Trophoblast cell (in vitro differentiated cells and primary cell): ENCODE results near the gene C4A.

ENCODE experiments used
- DNase-seq, 2 donors: peaks; one replicate each; pipeline ENCODE4 v3.0.0-alpha.2; 2016
- H2AFZ ChIP-seq: 2 replicates; pipeline ENCODE4 v1.6.1; 2013; ENCODE audit warnings: low read length, moderate library complexity, mild to moderate bottlenecking; ENCODE audit not compliant: insufficient read depth, poor library complexity
- H2AK5ac ChIP-seq: 2 replicates; pipeline ENCODE4 v1.6.1; 2013; ENCODE audit warnings: mild to moderate bottlenecking, low read length
- H2BK120ac ChIP-seq: 2 replicates; pipeline ENCODE4 v1.6.1; 2013; ENCODE audit warnings: low read length, mild to moderate bottlenecking, moderate library complexity; ENCODE audit not compliant: insufficient read depth, poor library complexity
- H2BK12ac ChIP-seq: 2 replicates; pipeline ENCODE4 v1.6.1; 2013; ENCODE audit warnings: mild to moderate bottlenecking, low read length, moderate library complexity
- H2BK5ac ChIP-seq: 2 replicates; pipeline ENCODE4 v1.6.1; 2013; ENCODE audit warnings: low read length, low read depth, moderate library complexity, mild to moderate bottlenecking; ENCODE audit not compliant: poor library complexity
- H3K14ac ChIP-seq: 2 replicates; pipeline ENCODE4 v1.6.1; 2013; ENCODE audit warnings: mild to moderate bottlenecking, low read length
- H3K18ac ChIP-seq: 2 replicates; pipeline ENCODE4 v1.6.1; 2013; ENCODE audit warnings: mild to moderate bottlenecking, low read length
- H3K23ac ChIP-seq: 2 replicates; pipeline ENCODE4 v1.6.1; 2013; ENCODE audit warnings: low read length
- H3K27ac ChIP-seq: 2 replicates; pipeline ENCODE4 v1.5.1; 2013; ENCODE audit warnings: low read depth, mild to moderate bottlenecking, inconsistent platforms, low read length, moderate library complexity
- H3K27me3 ChIP-seq: 2 replicates; pipeline ENCODE4 v1.6.1; 2013; ENCODE audit warnings: inconsistent platforms, mild to moderate bottlenecking, low read length, moderate library complexity; ENCODE audit not compliant: insufficient read depth
- H3K36me3 ChIP-seq, 2 experiments: 1 replicate in 1 of 2; 2 replicates in 1 of 2; pipeline ENCODE4 v1.6.1; 2013; ENCODE audit warnings: low read length in 2 of 2, mild to moderate bottlenecking in 2 of 2, moderate library complexity in 1 of 2; ENCODE audit not compliant: insufficient read depth in 2 of 2, control insufficient read depth in 1 of 2
- H3K4ac ChIP-seq: 2 replicates; pipeline ENCODE4 v1.6.1; 2013; ENCODE audit warnings: low read depth, mild to moderate bottlenecking, low read length, moderate library complexity
- H3K4me1 ChIP-seq, 2 experiments: 1 replicate in 1 of 2; 2 replicates in 1 of 2; pipeline ENCODE4 v1.6.1; 2013; ENCODE audit warnings: low read length in 2 of 2, mild to moderate bottlenecking in 2 of 2, moderate library complexity in 1 of 2; ENCODE audit not compliant: insufficient read depth in 2 of 2, control insufficient read depth in 1 of 2
- H3K4me2 ChIP-seq: 2 replicates; pipeline ENCODE4 v1.6.1; 2013; ENCODE audit warnings: inconsistent platforms, mild to moderate bottlenecking, low read length, moderate library complexity
- H3K4me3 ChIP-seq: 2 replicates; pipeline ENCODE4 v1.5.1; 2013; ENCODE audit warnings: mild to moderate bottlenecking, low read depth, low read length, inconsistent platforms
- H3K79me1 ChIP-seq: one replicate; pipeline ENCODE4 v1.6.1; 2013; ENCODE audit warnings: low read length
- H3K79me2 ChIP-seq: 2 replicates; pipeline ENCODE4 v1.6.1; 2013; ENCODE audit warnings: low read length, mild to moderate bottlenecking; ENCODE audit not compliant: control insufficient read depth, insufficient read depth, poor library complexity
- H3K9ac ChIP-seq: 2 replicates; pipeline ENCODE4 v1.6.1; 2013; ENCODE audit warnings: mild to moderate bottlenecking, low read length
- H3K9me3 ChIP-seq: 2 replicates; pipeline ENCODE4 v1.6.1; 2013; ENCODE audit warnings: low read depth, mild to moderate bottlenecking, control low read depth, inconsistent platforms, low read length; ENCODE audit not compliant: insufficient read depth
- H4K12ac ChIP-seq: 2 replicates; pipeline ENCODE4 v1.6.1; 2013; ENCODE audit warnings: low read depth, mild to moderate bottlenecking, low read length, moderate library complexity
- H4K8ac ChIP-seq: 2 replicates; pipeline ENCODE4 v1.6.1; 2013; ENCODE audit warnings: low read depth, mild to moderate bottlenecking, low read length, moderate library complexity
- H4K91ac ChIP-seq: one replicate; pipeline ENCODE4 v1.6.1; 2013; ENCODE audit warnings: low read depth, mild to moderate bottlenecking, low read length, moderate library complexity
- WGBS: extraction: QIAGEN DNeasy Blood & Tissue Kit; methylation state at CpG from one replicate; pipeline ENCODE4 v1.1.7; 2013; ENCODE audit warnings: missing lambda C conversion rate; ENCODE audit not compliant: insufficient read length, insufficient coverage; ENCODE audit errors: extremely low coverage; 5-methylcytosine and 5-hydroxymethylcytosine counted together

Gene C4A

GRCh38 chr6:31948306-31948705 lies 33.6 kb upstream of the C4A start:
- Histone ChIP-seq H2AFZ (no peak overlapping the region), H4K8ac (no peak overlapping the region), H3K18ac (no peak overlapping the region), H3K36me3 (peaks cover 12 to 25% of the 10 kb centered on the region in 2 experiments), H3K27ac (no peak overlapping the region), H2AK5ac (no peak overlapping the region), H4K91ac (no peak overlapping the region), H2BK5ac (no peak overlapping the region), H3K4me3 (no peak overlapping the region), H3K79me1 (peaks cover 4% of the 10 kb centered on the region), H2BK120ac (no peak overlapping the region), H4K12ac (no peak overlapping the region), H3K79me2 (no peaks in the 10 kb centered on the region), H3K4ac (no peak overlapping the region), H3K14ac (no peak overlapping the region), H2BK12ac (no peak overlapping the region), H3K27me3 (no peaks in the 10 kb centered on the region), H3K9ac (no peak overlapping the region), H3K23ac (no peak overlapping the region), H3K9me3 (peaks cover 2% of the 10 kb centered on the region), H3K4me2 (no peak overlapping the region), H3K4me1 (peaks cover 0 to 2% of the 10 kb centered on the region in 2 experiments)
- WGBS, result no CpG with 5 or more reads among the region's 5 CpGs
- DNase-seq, result no peak

GRCh38 chr6:31948753-31949413 lies 33.0 kb upstream of the C4A start:
- no peak overlapping the region for H3K23ac ChIP-seq
- peaks cover 4% of the 10 kb centered on the region for H3K79me1 ChIP-seq
- no peak overlapping the region for H3K27ac ChIP-seq
- no CpG with 5 or more reads among the region's 6 CpGs for WGBS
- H3K14ac ChIP-seq, result no peak overlapping the region
- no peak overlapping the region for H3K4me3 ChIP-seq
- peaks cover 15 to 31% of the 10 kb centered on the region in 2 experiments for H3K36me3 ChIP-seq
- peaks cover 2% of the 10 kb centered on the region for H3K9me3 ChIP-seq
- H3K79me2 ChIP-seq, result no peaks in the 10 kb centered on the region
- no peak overlapping the region for H3K4ac ChIP-seq
- H3K4me2 ChIP-seq, result no peak overlapping the region
- H2BK12ac ChIP-seq, result no peak overlapping the region
- H3K4me1 ChIP-seq, result peaks cover 0 to 2% of the 10 kb centered on the region in 2 experiments
- no peak overlapping the region for H2BK5ac ChIP-seq
- DNase-seq, result peak; percentile 93 to 99
- no peak overlapping the region for H2AFZ ChIP-seq
- no peak overlapping the region for H3K18ac ChIP-seq
- H2AK5ac ChIP-seq, result no peak overlapping the region
- no peak overlapping the region for H2BK120ac ChIP-seq
- no peak overlapping the region for H4K8ac ChIP-seq
- no peaks in the 10 kb centered on the region for H3K27me3 ChIP-seq
- no peak overlapping the region for H4K12ac ChIP-seq
- H4K91ac ChIP-seq, result no peak overlapping the region
- no peak overlapping the region for H3K9ac ChIP-seq

GRCh38 chr6:31949926-31950548 lies 31.8 kb upstream of the C4A start:
- no peak overlapping the region for H2AK5ac ChIP-seq

GRCh38 chr6:31952140-31952805 lies 29.6 kb upstream of the C4A start:
- Histone ChIP-seq H2BK12ac (no peak overlapping the region), H3K14ac (no peak overlapping the region), H3K18ac (no peak overlapping the region), H3K36me3 (peaks cover 36 to 52% of the 10 kb centered on the region in 2 experiments), H3K9me3 (peaks cover 2% of the 10 kb centered on the region), H3K79me2 (no peaks in the 10 kb centered on the region), H3K23ac (no peak overlapping the region), H2AK5ac (no peak overlapping the region), H3K27ac (no peak overlapping the region), H3K9ac (no peak overlapping the region), H3K27me3 (no peaks in the 10 kb centered on the region), H3K4ac (no peak overlapping the region), H3K4me3 (no peak overlapping the region), H3K79me1 (peaks cover 4% of the 10 kb centered on the region), H2BK5ac (no peak overlapping the region), H4K8ac (no peak overlapping the region), H2BK120ac (no peak overlapping the region), H4K12ac (no peak overlapping the region), H2AFZ (no peak overlapping the region), H4K91ac (no peak overlapping the region), H3K4me2 (no peak overlapping the region), H3K4me1 (peaks cover 0 to 2% of the 10 kb centered on the region in 2 experiments)
- peak; percentile 60 to 84 for DNase-seq
- WGBS, result no CpG with 5 or more reads among the region's 5 CpGs

More at GRCh38 chr6:31949926-31950548, 31.8 kb upstream of the C4A start:
- no peak overlapping the region for H4K91ac ChIP-seq
- H3K9ac ChIP-seq, result no peak overlapping the region
- H2BK120ac ChIP-seq, result no peak overlapping the region
- H3K4me1 ChIP-seq, result peaks cover 0 to 2% of the 10 kb centered on the region in 2 experiments
- H2AFZ ChIP-seq, result no peak overlapping the region
- H3K9me3 ChIP-seq, result peaks cover 2% of the 10 kb centered on the region
- H2BK12ac ChIP-seq, result no peak overlapping the region
- H3K14ac ChIP-seq, result no peak overlapping the region
- H3K79me1 ChIP-seq, result peaks cover 4% of the 10 kb centered on the region
- no peaks in the 10 kb centered on the region for H3K79me2 ChIP-seq
- no peak for DNase-seq
- no peak overlapping the region for H3K18ac ChIP-seq
- peaks cover 23 to 42% of the 10 kb centered on the region in 2 experiments for H3K36me3 ChIP-seq
- H3K23ac ChIP-seq, result no peak overlapping the region
- WGBS, result no CpG with 5 or more reads among the region's 7 CpGs
- H3K4ac ChIP-seq, result no peak overlapping the region
- H3K4me2 ChIP-seq, result no peak overlapping the region
- H3K27me3 ChIP-seq, result no peaks in the 10 kb centered on the region
- no peak overlapping the region for H3K27ac ChIP-seq
- H4K12ac ChIP-seq, result no peak overlapping the region
- H2BK5ac ChIP-seq, result no peak overlapping the region
- H4K8ac ChIP-seq, result no peak overlapping the region
- no peak overlapping the region for H3K4me3 ChIP-seq
